ENCODE measurements around the gene PIGR.

The PIGR gene

GRCh38 chr1:206887701-206888100 lies 58.6 kb downstream of the PIGR start:
- no peak for DNase-seq

DNA sequence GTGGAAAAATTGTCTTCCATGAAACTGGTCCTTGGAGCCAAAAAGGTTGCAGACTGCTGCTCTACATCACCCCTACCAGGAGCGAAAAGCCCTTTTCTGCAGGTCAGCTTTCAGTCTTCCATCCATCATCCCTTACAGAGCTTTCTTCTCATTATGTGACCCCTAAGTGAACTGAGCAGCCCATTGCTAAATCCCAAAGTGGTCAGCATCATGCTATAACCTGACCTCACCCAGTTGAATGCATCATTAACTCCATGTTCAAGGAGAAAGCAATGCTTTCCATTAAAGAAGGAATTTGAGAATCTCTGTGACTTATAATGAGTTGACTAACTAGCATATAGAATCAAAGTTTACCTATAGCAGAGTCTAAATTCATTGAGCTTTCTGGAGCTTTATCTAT lies 59.4 kb downstream of the PIGR start:
- no peak for DNase-seq

DNA sequence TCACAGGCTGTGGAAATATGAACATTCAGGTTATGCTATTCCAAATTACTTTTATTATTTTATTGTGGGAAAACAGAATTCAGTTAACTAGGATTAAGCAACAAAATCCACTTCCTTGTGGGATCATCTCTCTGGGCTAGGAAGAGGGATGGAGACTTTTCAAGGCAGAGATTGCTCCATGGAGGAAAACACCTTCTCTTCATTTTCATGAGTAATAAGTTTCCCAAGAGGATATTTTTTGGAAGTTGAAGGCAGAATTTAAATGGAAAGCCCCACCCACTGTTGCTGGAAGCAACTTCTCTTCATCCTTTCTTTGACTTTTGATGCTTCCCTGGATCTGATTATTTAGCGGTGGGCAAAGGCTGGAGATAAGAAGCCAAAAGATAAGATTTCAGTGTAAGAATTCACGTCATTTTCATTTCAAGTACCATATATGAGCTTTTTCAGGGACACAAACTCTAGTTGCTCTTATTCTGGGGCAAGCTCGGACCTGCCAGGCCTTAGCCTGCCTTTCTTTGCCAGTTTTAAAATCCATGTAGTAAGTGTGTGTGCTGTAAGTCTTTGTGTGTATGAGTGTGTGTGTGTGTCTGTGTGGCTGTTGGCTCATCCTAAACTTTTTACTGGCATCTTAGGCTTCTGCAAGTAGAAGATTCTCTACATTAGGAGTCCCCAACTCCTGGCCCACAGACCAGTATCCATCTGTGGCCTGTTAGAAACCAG lies 60.8 kb downstream of the PIGR start:
- DNase-seq = no peak

- DNase-seq = no peak
Measured at GRCh38 chr1:206883876-206884275, 62.4 kb downstream of the PIGR start.

- no peak for DNase-seq
Measured at GRCh38 chr1:206883160-206883559, 63.1 kb downstream of the PIGR start.

DNA sequence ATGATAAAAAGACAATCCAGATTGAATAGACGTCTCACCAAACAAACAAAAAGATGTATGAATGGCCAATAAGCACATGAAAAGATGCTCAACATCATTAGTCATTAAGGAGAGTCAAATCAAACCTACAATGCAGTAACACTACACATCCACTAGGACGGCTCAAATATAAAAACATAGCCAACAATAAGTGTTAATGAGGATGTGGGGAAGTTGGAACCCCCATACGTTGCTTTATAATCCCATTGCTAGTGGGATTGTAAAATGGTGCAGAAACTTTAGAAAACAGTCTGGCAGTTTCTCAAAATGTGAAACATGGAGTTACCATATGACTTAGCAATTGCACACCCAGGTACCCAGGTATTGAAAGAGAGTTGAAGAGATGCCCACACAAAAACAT lies 63.7 kb downstream of the PIGR start:
- no peak for DNase-seq

DNA sequence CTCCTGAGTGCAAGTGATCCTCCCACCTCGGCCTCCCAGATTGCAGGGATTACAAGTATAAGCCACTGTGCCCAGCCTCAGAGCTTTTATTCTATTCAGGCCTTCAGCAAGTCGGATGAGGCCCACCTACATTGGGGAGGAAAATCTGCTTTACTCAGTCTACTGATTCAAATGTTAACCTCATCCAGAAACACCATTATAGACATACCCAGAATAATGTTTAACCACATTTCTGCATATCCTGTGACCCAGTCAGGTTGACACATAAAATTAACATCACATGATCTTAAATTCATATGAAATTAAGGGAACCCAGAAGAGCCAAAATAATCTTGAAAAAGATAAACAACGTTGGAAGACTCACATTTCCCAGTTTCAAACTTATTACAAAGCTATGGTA lies 66.0 kb downstream of the PIGR start:
- DNase-seq = no peak
